Trophoblast cell (in vitro differentiated cells and primary cell): Measurements from ENCODE around the gene ADD1.
"Not testable (repeated sequence)": the region's sequence is repeated elsewhere in the genome, so short reads cannot be mapped to it uniquely, and the experiment has no call there.

ENCODE experiments used
- DNase-seq, 2 donors: peaks; one replicate each; pipeline ENCODE4 v3.0.0-alpha.2; 2016
- H2AFZ ChIP-seq: 2 replicates; pipeline ENCODE4 v1.6.1; 2013; ENCODE audit warnings: low read length, moderate library complexity, mild to moderate bottlenecking; ENCODE audit not compliant: insufficient read depth, poor library complexity
- H2AK5ac ChIP-seq: 2 replicates; pipeline ENCODE4 v1.6.1; 2013; ENCODE audit warnings: mild to moderate bottlenecking, low read length
- H2BK120ac ChIP-seq: 2 replicates; pipeline ENCODE4 v1.6.1; 2013; ENCODE audit warnings: low read length, mild to moderate bottlenecking, moderate library complexity; ENCODE audit not compliant: insufficient read depth, poor library complexity
- H2BK12ac ChIP-seq: 2 replicates; pipeline ENCODE4 v1.6.1; 2013; ENCODE audit warnings: mild to moderate bottlenecking, low read length, moderate library complexity
- H2BK5ac ChIP-seq: 2 replicates; pipeline ENCODE4 v1.6.1; 2013; ENCODE audit warnings: low read length, low read depth, moderate library complexity, mild to moderate bottlenecking; ENCODE audit not compliant: poor library complexity
- H3K14ac ChIP-seq: 2 replicates; pipeline ENCODE4 v1.6.1; 2013; ENCODE audit warnings: mild to moderate bottlenecking, low read length
- H3K18ac ChIP-seq: 2 replicates; pipeline ENCODE4 v1.6.1; 2013; ENCODE audit warnings: mild to moderate bottlenecking, low read length
- H3K23ac ChIP-seq: 2 replicates; pipeline ENCODE4 v1.6.1; 2013; ENCODE audit warnings: low read length
- H3K27ac ChIP-seq: 2 replicates; pipeline ENCODE4 v1.5.1; 2013; ENCODE audit warnings: low read depth, mild to moderate bottlenecking, inconsistent platforms, low read length, moderate library complexity
- H3K27me3 ChIP-seq: 2 replicates; pipeline ENCODE4 v1.6.1; 2013; ENCODE audit warnings: inconsistent platforms, mild to moderate bottlenecking, low read length, moderate library complexity; ENCODE audit not compliant: insufficient read depth
- H3K36me3 ChIP-seq, 2 experiments: 1 replicate in 1 of 2; 2 replicates in 1 of 2; pipeline ENCODE4 v1.6.1; 2013; ENCODE audit warnings: low read length in 2 of 2, mild to moderate bottlenecking in 2 of 2, moderate library complexity in 1 of 2; ENCODE audit not compliant: insufficient read depth in 2 of 2, control insufficient read depth in 1 of 2
- H3K4ac ChIP-seq: 2 replicates; pipeline ENCODE4 v1.6.1; 2013; ENCODE audit warnings: low read depth, mild to moderate bottlenecking, low read length, moderate library complexity
- H3K4me1 ChIP-seq, 2 experiments: 1 replicate in 1 of 2; 2 replicates in 1 of 2; pipeline ENCODE4 v1.6.1; 2013; ENCODE audit warnings: low read length in 2 of 2, mild to moderate bottlenecking in 2 of 2, moderate library complexity in 1 of 2; ENCODE audit not compliant: insufficient read depth in 2 of 2, control insufficient read depth in 1 of 2
- H3K4me2 ChIP-seq: 2 replicates; pipeline ENCODE4 v1.6.1; 2013; ENCODE audit warnings: inconsistent platforms, mild to moderate bottlenecking, low read length, moderate library complexity
- H3K4me3 ChIP-seq: 2 replicates; pipeline ENCODE4 v1.5.1; 2013; ENCODE audit warnings: mild to moderate bottlenecking, low read depth, low read length, inconsistent platforms
- H3K79me1 ChIP-seq: one replicate; pipeline ENCODE4 v1.6.1; 2013; ENCODE audit warnings: low read length
- H3K79me2 ChIP-seq: 2 replicates; pipeline ENCODE4 v1.6.1; 2013; ENCODE audit warnings: low read length, mild to moderate bottlenecking; ENCODE audit not compliant: control insufficient read depth, insufficient read depth, poor library complexity
- H3K9ac ChIP-seq: 2 replicates; pipeline ENCODE4 v1.6.1; 2013; ENCODE audit warnings: mild to moderate bottlenecking, low read length
- H3K9me3 ChIP-seq: 2 replicates; pipeline ENCODE4 v1.6.1; 2013; ENCODE audit warnings: low read depth, mild to moderate bottlenecking, control low read depth, inconsistent platforms, low read length; ENCODE audit not compliant: insufficient read depth
- H4K12ac ChIP-seq: 2 replicates; pipeline ENCODE4 v1.6.1; 2013; ENCODE audit warnings: low read depth, mild to moderate bottlenecking, low read length, moderate library complexity
- H4K8ac ChIP-seq: 2 replicates; pipeline ENCODE4 v1.6.1; 2013; ENCODE audit warnings: low read depth, mild to moderate bottlenecking, low read length, moderate library complexity
- H4K91ac ChIP-seq: one replicate; pipeline ENCODE4 v1.6.1; 2013; ENCODE audit warnings: low read depth, mild to moderate bottlenecking, low read length, moderate library complexity
- WGBS: extraction: QIAGEN DNeasy Blood & Tissue Kit; methylation state at CpG from one replicate; pipeline ENCODE4 v1.1.7; 2013; ENCODE audit warnings: missing lambda C conversion rate; ENCODE audit not compliant: insufficient read length, insufficient coverage; ENCODE audit errors: extremely low coverage; 5-methylcytosine and 5-hydroxymethylcytosine counted together

Gene ADD1

GRCh38 chr4:2916696-2917095 lies 73.1 kb downstream of the ADD1 start:
- H3K9me3 ChIP-seq, DNase-seq, H2BK5ac ChIP-seq, H3K4me1 ChIP-seq, H4K91ac ChIP-seq, H4K12ac ChIP-seq, H2AFZ ChIP-seq, H3K4ac ChIP-seq, H3K9ac ChIP-seq, H3K4me2 ChIP-seq, H3K14ac ChIP-seq, H3K27me3 ChIP-seq, H3K79me2 ChIP-seq, H3K79me1 ChIP-seq, H2BK120ac ChIP-seq, H3K27ac ChIP-seq, H2AK5ac ChIP-seq, H3K18ac ChIP-seq, H3K23ac ChIP-seq, H2BK12ac ChIP-seq, H3K4me3 ChIP-seq, H4K8ac ChIP-seq: not testable (repeated sequence)
- H3K36me3 ChIP-seq, result peaks cover 35 to 37% of the 10 kb centered on the region in 2 experiments
- no CpG with 5 or more reads among the region's 2 CpGs for WGBS

GRCh38 chr4:2918300-2918699 lies 74.7 kb downstream of the ADD1 start:
- not testable (repeated sequence) for H3K18ac ChIP-seq, H3K9ac ChIP-seq, H4K12ac ChIP-seq, H2AK5ac ChIP-seq, H3K4me3 ChIP-seq, H3K4ac ChIP-seq, H4K91ac ChIP-seq, H3K9me3 ChIP-seq, H3K14ac ChIP-seq, H3K4me1 ChIP-seq, H4K8ac ChIP-seq, H3K23ac ChIP-seq, H2BK12ac ChIP-seq, H2AFZ ChIP-seq, DNase-seq, H3K79me1 ChIP-seq, H2BK120ac ChIP-seq, H2BK5ac ChIP-seq, H3K79me2 ChIP-seq, H3K27ac ChIP-seq, H3K4me2 ChIP-seq, H3K27me3 ChIP-seq
- peaks cover 27 to 29% of the 10 kb centered on the region in 2 experiments for H3K36me3 ChIP-seq
- WGBS, result no CpG with 5 or more reads among the region's 2 CpGs

GRCh38 chr4:2918714-2919113 lies 75.1 kb downstream of the ADD1 start:
- not testable (repeated sequence) for H3K14ac ChIP-seq, H2AK5ac ChIP-seq, H3K4me3 ChIP-seq, H3K9me3 ChIP-seq, H3K18ac ChIP-seq, DNase-seq, H4K8ac ChIP-seq, H3K23ac ChIP-seq, H3K9ac ChIP-seq, H2BK12ac ChIP-seq, H2BK5ac ChIP-seq, H3K4me1 ChIP-seq, H2BK120ac ChIP-seq, H3K79me1 ChIP-seq, H2AFZ ChIP-seq, H3K4me2 ChIP-seq, H3K79me2 ChIP-seq, H3K27ac ChIP-seq, H4K91ac ChIP-seq, H4K12ac ChIP-seq, H3K27me3 ChIP-seq, H3K4ac ChIP-seq
- no CpG with 5 or more reads among the region's 8 CpGs for WGBS
- peaks cover 26 to 31% of the 10 kb centered on the region in 2 experiments for H3K36me3 ChIP-seq

- not testable (repeated sequence) for H2AK5ac ChIP-seq, H3K4me1 ChIP-seq, H3K4ac ChIP-seq, H3K79me1 ChIP-seq, H3K4me3 ChIP-seq, H2BK12ac ChIP-seq, H3K9me3 ChIP-seq, H4K91ac ChIP-seq, H4K12ac ChIP-seq, H2BK120ac ChIP-seq, H3K79me2 ChIP-seq, DNase-seq, H2AFZ ChIP-seq, H2BK5ac ChIP-seq, H3K23ac ChIP-seq, H3K18ac ChIP-seq, H4K8ac ChIP-seq, H3K27ac ChIP-seq, H3K4me2 ChIP-seq, H3K14ac ChIP-seq, H3K9ac ChIP-seq, H3K27me3 ChIP-seq
- WGBS, result no CpG with 5 or more reads among the region's 7 CpGs
- H3K36me3 ChIP-seq, result peaks cover 40% of the 10 kb centered on the region in 2 experiments
Measured at GRCh38 chr4:2922453-2923101, 78.9 kb downstream of the ADD1 start.
